Measurements from ENCODE around the gene MTCP1. TPM values are rescaled to one million over a fixed set of nuclear protein-coding genes. Genes with fewer than 3 reads are reported as not detected.

MTCP1 gene
- total and polyA plus RNA-seq, 2 experiments from 2014 or later: 0.83 to 17.7 TPM

- Histone ChIP-seq H3K4me2 (no peak overlapping the region), H3K4me3 (no peak overlapping the region), H3K27ac (ENCODE audit: low read depth) (no peak overlapping the region), H3K4me1 (ENCODE audit: insufficient read depth) (0 out of 2 replicates have a peak, but pooled peaks cover 4% of the 10 kb centered on the region), H3K79me2 (replicated peaks; ENCODE audit: insufficient read depth) (peaks cover 43% of the 10 kb centered on the region), H3K9me2 (ENCODE audit: insufficient read depth) (no peaks in the 10 kb centered on the region), H2AFZ (no peak overlapping the region), H4K20me1 (replicated peaks; ENCODE audit: insufficient read depth) (no peaks in the 10 kb centered on the region), H3K36me3 (ENCODE audit: insufficient read depth) (no peaks in the 10 kb centered on the region), H3K27me3 (ENCODE audit: insufficient read depth) (no peaks in the 10 kb centered on the region), H3F3A (replicated peaks; ENCODE audit: low read depth) (no peaks in the 10 kb centered on the region)
- Mint-ChIP-seq H3K27ac (no peak overlapping the region; the same call in 1 of the 2 replicates), H3K36me3 (ENCODE audit: low read depth) (no peaks in the 10 kb centered on the region), H3K4me3 (no peak overlapping the region), H3K27me3 (ENCODE audit: insufficient read depth, low read depth, poor library complexity) (peaks cover 7% of the 10 kb centered on the region), H3K4me1 (peaks cover 7% of the 10 kb centered on the region; the same call in 1 of the 3 replicates), H3K9me3 (no peaks in the 10 kb centered on the region; the same call in 2 of the 3 replicates)
- DNase-seq (ENCODE audit: low spot score) (no peak), ATAC-seq (no peak)
- no peak for TF ChIP-seq JUNB (IDR thresholded peaks at IDR 0.05; ENCODE audit: unreplicated experiment)
- TF ChIP-seq EZH2phosphoT487 (IDR thresholded peaks at IDR 0.05; ENCODE audit: unreplicated experiment): no peak
- TF ChIP-seq CTCF (conservative IDR thresholded peaks at IDR 0.05; ENCODE audit: low read depth in 2 of 2): no peak
- no peak for TF ChIP-seq ETS1 (IDR thresholded peaks at IDR 0.05)
- TF ChIP-seq POLR2AphosphoS5 (IDR thresholded peaks at IDR 0.05; ENCODE audit: low read depth): no peak
- no peak for TF ChIP-seq STAT1 (IDR thresholded peaks at IDR 0.05; ENCODE audit: unreplicated experiment)
- no peak for TF ChIP-seq CREB1 (CRISPR knock-in tag; IDR thresholded peaks at IDR 0.05; ENCODE audit: low read depth)
- no peak for TF ChIP-seq ZNF462 (CRISPR knock-in tag; IDR thresholded peaks at IDR 0.05)
- TF ChIP-seq ZNF114 (CRISPR knock-in tag; IDR thresholded peaks at IDR 0.05): no peak
- TF ChIP-seq NANOG (IDR thresholded peaks at IDR 0.05; ENCODE audit: borderline replicate concordance): no peak
- no peak for TF ChIP-seq ZNF331 (CRISPR knock-in tag; IDR thresholded peaks at IDR 0.05; ENCODE audit: low read depth)
- TF ChIP-seq EZH2 (IDR thresholded peaks at IDR 0.05; ENCODE audit: low read depth, unreplicated experiment): no peak
- no peak for TF ChIP-seq REST (IDR thresholded peaks at IDR 0.05; ENCODE audit: unreplicated experiment)
Observed at GRCh38 chrX:155028877-155029291, 42.1 kb downstream of the MTCP1 start.
